HG02623 (cell line): ENCODE results near the gene TRABD2B.

Experiments used
- ATAC-seq: cut with Tn5 transposase; IDR thresholded peaks from one replicate; pipeline ENCODE4 v1.9.1; 2021; ENCODE audit warnings: moderate library complexity; ENCODE audit not compliant: unreplicated experiment

TRABD2B gene

GRCh38 chr1:47914218-47914938 lies 82.8 kb downstream of the TRABD2B start:
- ATAC-seq: no peak

GRCh38 chr1:47913225-47913823 lies 83.9 kb downstream of the TRABD2B start:
- ATAC-seq: no peak

- ATAC-seq: no peak
These were observed 84.4 kb downstream of the TRABD2B start for GRCh38 chr1:47912756-47913155.

- ATAC-seq: no peak
These were observed 85.3 kb downstream of the TRABD2B start for GRCh38 chr1:47911892-47912291.

- no peak for ATAC-seq
These were observed 85.8 kb downstream of the TRABD2B start for GRCh38 chr1:47911424-47911823.

- no peak for ATAC-seq
These were observed 88.9 kb downstream of the TRABD2B start for GRCh38 chr1:47908258-47908657.

GRCh38 chr1:47907177-47907528 lies 90.0 kb downstream of the TRABD2B start:
- ATAC-seq: no peak

- no peak for ATAC-seq
These were observed 90.5 kb downstream of the TRABD2B start for GRCh38 chr1:47906527-47907176.

GRCh38 chr1:47906009-47906432 lies 91.2 kb downstream of the TRABD2B start:
- no peak for ATAC-seq

- ATAC-seq: no peak
These were observed 93.5 kb downstream of the TRABD2B start for GRCh38 chr1:47903723-47904122.

GRCh38 chr1:47901001-47901575 lies 96.1 kb downstream of the TRABD2B start:
- no peak for ATAC-seq

- no peak for ATAC-seq
These were observed 98.9 kb downstream of the TRABD2B start for GRCh38 chr1:47898133-47898845.

- ATAC-seq: no peak
These were observed 101.7 kb downstream of the TRABD2B start for GRCh38 chr1:47895279-47896125.

- no peak for ATAC-seq
These were observed 102.5 kb downstream of the TRABD2B start for GRCh38 chr1:47894410-47895278.

- ATAC-seq: no peak
These were observed 103.8 kb downstream of the TRABD2B start for GRCh38 chr1:47893412-47893811.

- ATAC-seq: no peak
These were observed 106.4 kb downstream of the TRABD2B start for GRCh38 chr1:47890779-47891178.

GRCh38 chr1:47888294-47888629 lies 108.9 kb downstream of the TRABD2B start:
- no peak for ATAC-seq

GRCh38 chr1:47887475-47888293 lies 109.5 kb downstream of the TRABD2B start:
- no peak for ATAC-seq

GRCh38 chr1:47887060-47887459 lies 110.1 kb downstream of the TRABD2B start:
- no peak for ATAC-seq
